Activated CD4-positive, alpha-beta T cell treated with anti-CD3 and anti-CD28 coated beads, Interleukin-2, Interleukin-6, amounts not matched to agents 100 ng/mL and 50 ng/mL, durations not matched to agents 16 hours and 8 hours (primary cell): ENCODE data around the gene F7.
"Not testable (repeated sequence)": the region's sequence is repeated elsewhere in the genome, so short reads cannot be mapped to it uniquely, and the experiment has no call there.

ENCODE experiments used
- DNase-seq: peaks from one replicate; pipeline ENCODE4 v3.0.0-alpha.2; 2020

Gene F7

DNA sequence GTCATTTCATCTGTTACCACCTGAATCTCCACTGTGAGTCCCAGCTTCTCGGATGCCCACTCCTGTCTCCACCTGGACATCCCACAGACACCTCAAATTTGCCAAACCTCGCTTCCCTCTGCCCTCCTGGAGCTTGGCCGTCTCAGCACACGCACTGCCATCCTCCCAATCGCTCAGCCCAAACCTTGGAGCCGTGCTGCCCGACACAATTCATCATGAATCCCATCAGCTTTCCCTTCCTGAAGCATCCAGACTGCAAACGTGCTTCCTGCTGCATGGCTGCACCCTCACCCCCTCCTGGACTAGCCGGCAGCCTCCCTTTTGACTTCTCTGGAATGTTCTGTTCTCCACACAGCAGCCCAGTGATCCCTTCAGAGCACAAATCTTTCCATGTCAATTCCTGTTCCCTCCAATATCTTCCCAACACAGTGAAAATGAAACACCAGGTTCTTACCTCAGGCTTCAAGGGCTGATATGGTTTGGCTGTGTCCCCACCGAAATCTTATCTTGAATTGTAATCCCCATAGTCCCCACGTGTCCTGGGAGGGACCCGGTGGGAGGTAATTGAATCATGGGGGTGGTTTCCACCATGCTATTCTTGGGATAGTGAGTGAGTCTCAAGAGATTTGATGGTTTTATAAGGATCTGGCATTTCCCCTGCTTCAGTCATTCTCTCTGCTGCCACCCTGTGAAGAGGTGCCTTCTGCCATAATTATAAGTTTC is 51.8 kb downstream of the F7 start:
- no peak for DNase-seq

DNA sequence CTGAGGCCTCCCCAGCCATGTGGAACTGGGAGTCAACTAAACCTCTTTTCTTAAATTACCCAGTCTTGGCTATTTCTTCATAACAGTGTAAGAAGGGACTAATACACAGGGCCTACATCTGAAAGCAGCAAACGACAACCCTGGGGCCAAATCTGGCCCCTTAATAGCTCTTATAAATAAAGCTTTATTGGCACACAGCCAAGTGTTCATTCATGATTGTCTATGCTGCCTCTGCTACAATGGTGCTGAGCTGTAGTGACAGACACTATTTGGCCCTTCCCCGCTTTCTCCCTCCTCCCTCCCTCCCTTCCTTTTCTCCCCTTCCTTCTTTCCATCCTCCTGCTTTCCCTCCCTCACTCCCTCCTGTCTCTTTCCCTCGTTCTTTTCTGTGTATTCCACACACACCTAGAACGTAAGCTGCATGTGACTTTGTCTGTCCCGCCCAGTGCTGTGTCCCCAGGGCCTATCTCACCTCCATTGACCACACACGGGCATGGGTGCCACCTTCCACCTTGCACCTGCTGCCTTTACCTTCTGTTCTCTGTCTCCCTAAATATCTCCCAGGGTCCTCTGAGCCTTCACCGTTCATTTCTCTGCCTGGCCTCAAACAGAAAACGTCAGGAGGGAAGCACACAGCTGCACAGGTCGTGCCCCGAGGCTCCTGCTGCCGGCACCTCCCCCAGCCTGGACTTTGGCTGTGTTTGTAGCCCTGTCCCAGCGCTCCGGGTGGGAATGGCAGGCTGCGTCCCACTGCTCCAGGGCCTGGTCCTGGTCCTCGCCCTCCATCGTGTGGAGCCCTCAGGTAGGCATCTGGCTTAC is 52.5 kb downstream of the F7 start, which contains the start of gene PROZ:
Gene PROZ, plus strand, starts transcription at position 720 of the 819 bp plus-strand sequence. Its CDS starts 13 bp downstream, at position 733.
- DNase-seq: no peak

DNA sequence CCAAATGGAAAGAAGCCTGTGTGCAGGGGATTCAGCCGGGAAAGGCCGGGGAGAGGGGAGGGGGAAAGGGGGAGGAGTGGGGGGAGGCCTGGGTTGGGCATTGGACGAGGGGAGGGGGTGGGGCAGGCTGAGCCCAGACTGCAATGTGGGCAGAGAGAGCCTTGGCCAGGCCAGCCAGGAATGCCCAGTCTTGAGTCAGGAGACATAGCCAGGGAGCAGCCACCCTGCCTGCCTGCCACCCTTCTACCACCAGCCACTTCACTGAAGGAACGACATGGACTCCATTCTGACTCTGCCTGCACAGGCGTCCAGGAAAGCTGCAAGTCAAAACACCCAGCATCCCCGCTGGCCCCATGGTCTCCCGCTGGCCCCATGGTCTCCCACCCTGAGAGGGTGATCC is 53.4 kb downstream of the F7 start:
- DNase-seq: no peak

DNA sequence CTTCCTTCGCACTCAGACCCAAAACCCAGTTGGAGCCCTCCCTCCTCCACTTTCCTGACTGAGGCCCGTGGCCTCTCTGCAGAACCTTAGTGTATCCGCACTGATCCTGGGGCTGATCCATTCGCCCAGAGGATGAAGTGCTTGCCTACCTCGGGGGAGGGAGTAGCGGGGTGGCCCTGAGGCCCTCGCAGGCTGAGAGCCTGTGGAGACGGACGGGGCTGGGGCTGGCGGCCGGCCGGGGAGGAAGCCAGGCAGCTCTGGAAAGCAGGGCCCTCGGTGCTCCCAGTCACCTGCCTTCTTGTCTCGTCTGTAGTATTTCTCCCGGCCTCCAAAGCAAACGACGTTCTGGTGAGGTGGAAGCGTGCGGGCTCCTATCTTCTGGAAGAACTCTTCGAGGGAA is 54.1 kb downstream of the F7 start:
- DNase-seq: no peak

DNA sequence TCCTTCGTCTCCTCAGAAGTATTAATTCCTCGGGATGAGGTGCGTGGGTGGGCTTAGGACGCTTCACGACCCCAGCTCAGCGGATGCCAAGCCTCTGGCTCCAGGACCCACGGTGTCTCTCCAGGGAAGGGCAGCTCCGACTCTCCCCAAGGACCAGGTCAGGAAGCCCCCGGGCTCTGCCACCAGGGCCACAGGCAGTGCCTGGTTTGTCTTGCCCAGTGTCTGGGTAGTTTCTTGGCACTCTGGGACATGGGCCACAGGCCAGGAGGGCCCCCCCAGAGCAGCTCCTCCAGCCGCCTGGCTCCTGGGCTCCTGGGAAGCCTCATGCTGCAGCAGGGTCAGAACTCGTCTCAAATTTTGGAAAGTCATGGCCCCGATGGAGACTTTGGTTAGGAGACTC is 55.4 kb downstream of the F7 start:
- no peak for DNase-seq

DNA sequence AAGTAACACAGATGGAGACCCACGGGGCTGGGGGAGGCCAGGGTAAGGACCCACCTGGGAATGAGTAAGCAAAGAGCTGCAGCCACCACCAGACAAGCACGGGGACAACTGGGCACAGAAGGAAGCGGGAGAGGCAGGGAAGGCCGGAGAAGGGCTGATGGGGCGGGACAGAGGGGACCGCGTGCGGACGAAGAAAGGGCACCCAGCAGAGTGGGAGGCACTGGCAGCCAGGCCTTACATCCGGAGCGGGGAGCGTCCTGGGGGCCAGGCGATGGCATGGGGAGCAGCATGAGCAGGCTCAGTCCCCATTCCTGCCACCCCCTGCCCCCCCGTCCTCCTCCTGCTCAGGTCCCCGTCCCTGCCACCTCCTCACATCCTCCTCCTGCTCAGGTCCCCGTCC is 55.8 kb downstream of the F7 start:
- DNase-seq: no peak

DNA sequence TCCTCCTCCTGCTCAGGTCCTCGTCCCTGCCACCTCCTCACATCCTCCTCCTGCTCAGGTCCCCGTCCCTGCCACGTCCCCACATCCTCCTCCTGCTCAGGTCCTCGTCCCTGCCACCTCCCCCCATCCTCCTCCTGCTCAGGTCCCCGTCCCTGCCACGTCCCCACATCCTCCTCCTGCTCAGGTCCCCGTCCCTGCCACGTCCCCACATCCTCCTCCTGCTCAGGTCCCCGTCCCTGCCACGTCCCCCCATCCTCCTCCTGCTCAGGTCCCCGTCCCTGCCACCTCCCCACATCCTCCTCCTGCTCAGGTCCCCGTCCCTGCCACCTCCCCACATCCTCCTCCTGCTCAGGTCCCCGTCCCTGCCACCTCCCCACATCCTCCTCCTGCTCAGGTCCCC is 56.4 kb downstream of the F7 start:
- not testable (repeated sequence) for DNase-seq

DNA sequence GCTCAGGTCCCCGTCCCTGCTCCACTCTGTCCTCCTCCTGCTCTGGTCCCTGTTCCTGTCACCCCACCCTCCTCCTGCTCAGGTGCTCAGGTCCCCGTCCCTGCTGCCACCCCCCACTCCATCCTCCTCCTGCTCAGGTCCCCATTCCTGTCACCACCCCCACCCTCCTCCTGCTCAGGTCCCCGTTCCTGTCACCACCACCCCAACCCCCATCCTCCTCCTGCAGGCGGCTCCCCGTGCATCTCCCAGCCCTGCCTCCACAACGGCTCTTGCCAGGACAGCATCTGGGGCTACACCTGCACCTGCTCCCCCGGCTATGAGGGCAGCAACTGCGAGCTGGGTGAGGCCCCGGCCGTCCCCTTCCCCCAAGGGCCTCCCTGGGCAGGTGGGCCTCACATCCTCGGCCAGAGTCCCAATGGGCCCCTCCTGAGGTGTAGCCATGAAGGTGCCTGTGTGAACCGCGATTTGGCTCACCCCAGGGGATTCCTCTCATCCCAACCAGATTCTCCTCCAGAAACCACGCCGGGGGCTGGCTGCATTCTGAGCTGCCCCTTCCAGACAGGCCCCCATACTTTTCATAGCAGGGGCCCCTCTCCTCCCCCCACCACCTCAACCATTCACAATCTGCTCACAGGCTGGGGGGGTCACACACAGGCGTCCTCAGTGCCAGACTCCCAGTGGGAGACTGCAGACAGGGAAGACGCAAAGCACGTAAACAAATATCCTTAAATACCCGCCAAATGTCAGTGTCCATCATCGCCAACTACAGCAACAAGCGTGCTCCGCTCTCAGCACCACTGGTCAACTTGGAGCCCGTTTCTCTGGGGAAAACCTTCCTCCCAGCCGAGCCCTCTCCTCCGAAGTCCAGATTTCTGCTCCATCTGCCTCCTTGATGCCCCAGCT is 57.4 kb downstream of the F7 start:
- DNase-seq: peak; percentile 14

DNA sequence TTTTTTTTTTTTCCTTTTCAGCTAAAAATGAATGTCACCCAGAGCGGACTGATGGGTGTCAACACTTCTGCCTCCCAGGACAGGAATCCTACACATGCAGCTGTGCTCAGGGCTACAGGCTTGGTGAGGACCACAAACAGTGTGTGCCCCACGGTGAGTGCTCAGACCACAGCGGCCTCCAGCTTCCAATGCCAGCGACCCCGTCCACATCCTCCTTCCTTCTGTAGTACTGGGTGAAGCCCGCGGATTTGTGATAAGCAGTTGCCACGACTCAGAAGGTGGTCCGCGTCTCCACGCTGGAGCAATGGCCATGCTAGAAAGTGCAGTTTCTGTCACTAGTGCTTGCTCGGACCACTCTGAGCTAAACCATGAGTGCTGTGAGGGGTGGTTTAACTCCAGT is 58.9 kb downstream of the F7 start:
- DNase-seq: no peak

DNA sequence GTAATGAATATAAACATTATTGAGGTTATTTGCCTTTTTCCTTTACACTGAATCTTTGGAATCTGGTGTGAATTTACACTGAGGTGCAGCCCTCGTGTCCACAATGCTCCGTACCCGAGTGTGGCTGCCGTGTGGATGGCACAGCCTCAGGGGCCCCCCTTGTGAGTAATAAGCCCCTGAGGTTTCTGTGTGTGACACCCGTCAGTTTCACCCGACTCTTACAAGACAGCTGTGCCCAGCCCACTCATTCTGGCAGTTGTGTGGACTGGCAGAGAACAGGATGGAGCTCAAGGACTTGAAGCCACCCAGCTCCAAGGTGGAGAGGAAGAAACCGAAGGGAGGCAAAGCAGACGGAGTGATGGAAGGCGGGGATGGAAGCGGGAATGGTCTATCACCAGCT is 60.7 kb downstream of the F7 start:
- no peak for DNase-seq

DNA sequence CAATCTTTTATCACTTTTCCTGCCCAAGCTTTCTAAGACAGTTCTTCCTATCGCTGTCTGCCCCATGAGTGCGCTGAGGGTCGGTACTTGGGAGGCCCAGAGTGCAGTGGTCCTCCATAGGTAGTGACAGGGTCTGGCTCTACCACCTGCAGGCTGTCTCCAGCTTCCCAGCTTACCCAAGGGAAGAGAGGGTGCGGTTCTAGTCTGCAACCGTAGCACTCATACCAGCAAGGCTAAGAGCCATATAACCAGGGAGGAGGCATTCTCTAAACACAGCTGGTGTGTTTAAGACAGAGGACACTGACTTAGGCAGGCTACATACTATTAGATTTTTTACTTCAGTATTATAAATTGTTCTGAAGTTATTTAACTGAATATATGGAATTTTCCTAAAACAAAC is 61.1 kb downstream of the F7 start:
- DNase-seq: no peak

DNA sequence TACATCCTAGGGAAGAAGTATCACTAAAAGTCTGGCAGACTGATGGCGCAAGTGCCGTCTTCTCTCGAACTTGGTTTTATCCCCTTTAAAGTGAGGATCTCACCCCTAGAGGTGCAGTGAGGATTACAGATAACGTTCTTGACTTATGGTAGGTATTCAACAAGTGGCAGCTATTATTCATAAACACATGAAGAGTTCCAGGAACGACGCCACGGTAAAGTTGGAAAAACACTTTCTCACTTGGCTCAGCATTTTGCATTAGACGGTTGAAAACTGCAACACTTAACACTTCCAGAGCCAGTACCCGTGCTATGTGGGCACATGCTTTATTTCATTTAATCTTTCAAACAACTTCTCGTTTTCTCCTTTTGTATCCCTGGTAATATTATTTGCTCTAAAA is 61.6 kb downstream of the F7 start:
- DNase-seq: no peak

DNA sequence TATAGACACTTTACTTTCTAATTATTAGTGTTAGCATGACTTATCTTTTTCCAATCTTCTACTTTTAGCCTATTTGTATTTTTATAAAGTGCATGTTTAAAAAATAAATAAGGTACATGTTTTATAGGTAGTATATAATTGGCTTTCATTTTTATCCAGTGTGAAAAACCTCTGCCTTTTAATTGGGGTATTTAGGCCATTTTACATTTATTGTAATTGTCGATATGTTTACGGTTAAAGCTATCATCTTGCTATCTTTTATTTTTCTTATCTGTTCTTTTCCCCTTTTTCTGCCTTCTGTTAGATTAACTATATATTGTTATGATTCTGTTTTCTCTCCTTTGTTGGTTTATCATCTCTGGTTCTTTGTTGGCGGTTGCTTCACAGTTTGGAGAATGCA is 62.0 kb downstream of the F7 start:
- DNase-seq: no peak

DNA sequence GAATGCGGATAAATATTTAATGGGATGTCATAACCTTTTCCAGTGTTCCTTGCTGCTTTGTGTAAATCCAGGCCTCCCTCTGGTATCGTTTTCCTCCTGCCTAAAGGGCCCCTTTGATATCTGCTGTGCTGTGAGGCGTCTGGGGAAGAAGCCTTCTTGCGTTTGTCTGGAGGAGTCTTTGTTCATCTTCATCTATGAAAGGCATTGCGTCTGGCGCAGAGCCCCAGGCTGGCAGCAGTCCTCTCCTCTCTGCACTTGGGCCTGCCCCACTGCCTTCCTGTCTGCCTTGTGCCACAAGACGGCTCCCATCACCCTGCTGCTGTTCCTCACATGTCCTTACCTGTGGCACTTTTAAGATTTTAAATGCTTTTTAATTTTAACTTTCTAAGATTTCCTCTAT is 62.6 kb downstream of the F7 start:
- DNase-seq: no peak

DNA sequence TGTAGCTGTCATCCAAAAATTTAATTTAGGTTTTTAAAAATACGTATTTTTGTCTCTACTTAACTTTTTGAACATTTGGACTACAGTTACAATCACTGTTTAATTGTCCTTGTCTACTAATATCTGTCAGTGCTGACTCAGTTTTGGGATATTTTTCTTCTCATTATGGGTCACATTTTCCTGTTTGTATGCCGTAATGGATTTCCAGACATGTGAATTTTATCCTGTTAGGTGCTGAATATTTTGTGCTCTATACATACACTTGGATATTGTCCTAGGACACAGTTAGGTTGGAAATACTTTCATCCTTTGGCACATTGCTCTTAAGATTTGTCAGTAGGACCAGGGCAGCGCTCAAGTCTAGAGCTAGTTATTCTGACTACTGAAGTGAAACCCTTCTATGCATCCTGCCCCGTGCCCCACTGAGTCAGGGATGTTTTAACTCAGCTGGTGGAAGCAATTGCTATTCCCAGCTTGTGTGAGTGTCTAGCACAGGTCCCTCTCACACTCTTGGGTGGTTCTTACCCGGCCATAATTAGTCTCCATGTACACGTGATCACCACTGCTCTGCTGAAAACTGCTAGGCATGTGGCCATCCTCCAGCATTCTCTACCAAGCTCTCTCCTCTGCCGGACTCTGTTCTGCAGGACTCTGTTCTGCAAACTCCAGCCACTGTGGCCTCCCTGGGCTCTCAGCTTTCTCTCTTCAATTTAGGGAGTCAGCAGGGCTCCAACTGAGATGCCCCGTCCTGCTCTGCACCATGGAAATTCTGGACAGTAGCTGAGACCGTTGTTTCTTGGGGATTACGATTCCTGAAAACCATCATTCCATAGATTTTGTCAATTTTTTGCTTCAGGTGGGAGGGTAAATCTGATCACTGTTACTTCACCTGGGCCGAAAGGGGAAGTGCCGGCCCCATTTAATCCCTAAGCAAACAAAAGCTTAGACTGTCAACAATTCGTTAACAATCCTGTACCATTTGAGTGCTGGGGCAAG is 64.0 kb downstream of the F7 start:
- DNase-seq: no peak
